HG03457 (cell line): ENCODE results near the gene ANK2.
A peak's percentile ranks its signal among the peaks of the same experiment; 100 is the strongest.
"Not testable (repeated sequence)": the region's sequence is repeated elsewhere in the genome, so short reads cannot be mapped to it uniquely, and the experiment has no call there.

Source experiments
- ATAC-seq: cut with Tn5 transposase; IDR thresholded peaks from one replicate; pipeline ENCODE4 v1.9.1; 2021; ENCODE audit warnings: moderate number of reproducible peaks; ENCODE audit not compliant: unreplicated experiment

Gene ANK2

DNA sequence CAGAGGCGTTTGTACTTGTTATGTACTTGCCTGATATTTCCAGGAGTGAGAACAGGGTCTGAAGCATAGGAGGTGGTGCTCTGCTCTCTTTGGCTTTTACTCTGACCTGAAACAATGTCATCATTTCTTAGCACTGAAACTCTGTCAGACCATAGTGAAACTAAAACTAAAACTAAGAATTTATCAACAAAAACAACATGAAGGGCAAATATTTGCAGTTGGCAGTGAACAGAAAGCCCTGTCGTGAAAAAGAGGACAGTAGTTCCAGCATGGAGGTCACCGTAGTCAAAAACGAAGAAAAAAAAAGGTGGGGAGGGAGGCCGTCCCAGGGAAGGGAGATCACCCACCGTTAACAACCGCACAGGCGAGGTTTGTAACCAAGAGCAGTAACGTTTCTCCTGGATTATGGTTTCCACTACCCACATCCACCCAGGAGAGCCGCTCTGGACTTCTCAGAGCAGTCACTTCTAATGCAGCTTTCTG lies 97.5 kb downstream of the ANK2 start:
- ATAC-seq, result peak; percentile 67

DNA sequence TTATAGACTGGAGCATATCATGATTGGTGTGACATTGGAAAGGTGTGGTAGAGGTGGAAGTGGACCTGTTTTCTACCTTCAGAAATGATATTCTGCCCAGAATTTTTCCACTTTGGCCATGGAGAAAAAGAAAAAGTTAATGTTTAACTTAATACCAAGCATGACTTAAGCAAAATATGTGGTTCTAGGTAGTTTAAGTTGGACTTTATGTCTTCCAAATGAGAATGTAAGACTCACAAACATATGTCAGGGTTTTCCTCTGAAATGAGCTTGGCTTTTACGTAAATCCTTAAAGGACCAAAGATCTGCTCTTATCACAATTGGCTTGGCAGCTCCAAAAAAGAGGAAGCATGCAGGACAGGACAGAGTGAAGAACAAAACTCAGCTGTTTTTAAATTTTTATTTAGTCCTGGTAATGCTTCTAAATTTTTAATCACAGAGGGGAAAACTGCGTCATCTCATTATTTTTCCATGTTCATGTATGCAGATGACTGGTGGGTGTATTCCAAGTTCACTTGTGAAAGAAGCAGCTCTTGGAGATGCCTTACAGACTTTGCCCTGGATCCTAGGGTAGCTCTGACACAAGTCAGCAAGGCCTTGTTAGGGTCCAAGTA lies 98.2 kb downstream of the ANK2 start:
- no peak for ATAC-seq

DNA sequence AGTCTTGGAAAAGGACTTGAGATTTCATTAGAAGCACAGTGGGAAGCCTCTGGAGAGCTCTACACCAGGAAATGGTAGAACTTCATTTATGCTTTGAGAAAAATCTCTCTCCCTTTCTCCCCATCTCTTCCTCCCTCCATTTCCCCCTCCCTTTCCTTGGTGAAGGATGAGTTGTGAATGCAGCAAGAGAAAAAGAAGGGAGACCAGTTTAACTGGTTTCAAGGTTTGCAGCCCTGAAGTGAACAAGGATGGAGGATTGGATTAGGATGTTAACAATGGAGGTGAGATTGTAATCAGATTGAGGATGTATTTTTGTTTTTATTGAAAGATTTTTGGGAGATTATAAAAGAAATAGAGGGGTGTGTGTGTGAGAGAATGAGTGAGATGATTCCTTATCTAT lies 99.5 kb downstream of the ANK2 start:
- ATAC-seq, result no peak

DNA sequence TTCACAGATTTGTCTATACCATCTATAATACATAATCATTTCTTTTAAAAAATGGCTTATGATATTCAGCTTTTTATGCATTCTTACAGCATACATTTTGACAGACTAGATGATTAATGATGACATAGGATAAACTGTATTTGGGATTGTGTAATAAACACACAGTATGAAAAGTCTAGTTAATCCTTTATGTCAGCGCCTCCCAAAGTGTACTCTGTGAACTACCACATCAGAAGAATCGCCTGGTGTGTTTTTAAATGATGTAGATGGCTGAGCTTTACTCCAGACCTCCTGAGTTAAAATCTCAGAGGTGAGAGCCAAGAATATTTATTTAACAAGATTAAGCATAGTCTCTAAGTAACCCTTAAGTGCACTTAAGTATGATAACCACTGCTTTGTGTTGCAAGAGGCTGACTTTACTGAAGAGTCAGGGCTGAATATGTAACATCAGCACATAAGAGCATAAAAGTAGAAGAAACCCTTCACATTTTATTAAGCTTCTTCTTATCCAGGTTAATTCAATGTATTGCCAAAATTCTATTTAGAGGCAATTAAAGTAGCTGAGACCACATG lies 104.2 kb downstream of the ANK2 start:
- ATAC-seq, result no peak

DNA sequence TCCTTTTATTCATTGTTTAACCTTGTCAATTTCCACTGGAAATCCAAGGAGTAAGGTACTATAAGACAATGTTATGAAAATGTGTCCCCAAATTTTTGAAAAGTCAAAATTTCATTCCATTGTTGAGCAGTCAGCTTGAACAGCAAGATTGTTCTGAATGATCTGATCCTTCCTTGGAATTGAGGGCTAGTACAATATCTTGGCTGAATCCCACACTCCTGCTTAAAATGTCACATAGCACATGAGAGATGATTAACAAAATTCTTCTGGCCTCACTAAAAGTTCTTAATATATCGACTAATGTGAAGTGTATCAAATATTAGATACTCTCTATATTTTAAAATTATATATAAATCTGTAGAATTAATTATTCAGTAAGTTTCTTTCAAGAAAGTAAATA lies 104.8 kb downstream of the ANK2 start:
- no peak for ATAC-seq

DNA sequence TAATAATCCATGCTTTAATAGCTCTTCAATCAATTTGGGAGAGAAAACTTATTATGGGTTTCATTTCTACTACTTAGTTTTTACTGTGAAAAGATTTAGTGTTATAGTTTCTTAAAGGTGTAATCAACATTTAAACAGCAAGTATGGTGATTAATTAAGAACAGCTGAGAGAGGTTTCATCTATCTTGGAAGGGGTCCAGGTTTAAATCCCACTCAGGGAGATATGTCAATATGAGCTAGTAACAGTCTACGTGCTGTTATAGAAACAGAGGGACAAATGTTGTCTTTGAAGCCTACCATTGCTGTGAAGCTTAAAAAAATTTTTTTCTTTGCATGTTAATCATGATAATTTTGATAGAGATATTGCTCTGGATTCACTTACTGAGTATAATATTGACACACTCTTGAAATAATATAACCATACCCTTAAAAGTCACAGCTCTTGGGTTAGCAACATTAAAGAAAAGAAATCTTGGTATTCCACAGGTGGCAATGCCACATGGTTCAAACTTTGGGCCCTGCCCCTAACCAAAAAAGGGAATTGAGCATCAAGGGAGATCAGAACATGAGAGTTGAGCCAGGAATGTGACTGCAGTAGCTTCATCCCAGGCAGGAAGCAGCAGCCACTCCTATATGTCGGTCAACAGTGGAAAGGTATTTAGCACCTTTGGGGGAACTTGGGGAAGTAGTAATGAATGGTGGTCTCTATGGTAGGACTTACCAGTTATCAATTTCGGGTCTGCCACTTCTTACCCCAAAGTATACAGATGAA lies 107.8 kb downstream of the ANK2 start:
- ATAC-seq, result no peak

DNA sequence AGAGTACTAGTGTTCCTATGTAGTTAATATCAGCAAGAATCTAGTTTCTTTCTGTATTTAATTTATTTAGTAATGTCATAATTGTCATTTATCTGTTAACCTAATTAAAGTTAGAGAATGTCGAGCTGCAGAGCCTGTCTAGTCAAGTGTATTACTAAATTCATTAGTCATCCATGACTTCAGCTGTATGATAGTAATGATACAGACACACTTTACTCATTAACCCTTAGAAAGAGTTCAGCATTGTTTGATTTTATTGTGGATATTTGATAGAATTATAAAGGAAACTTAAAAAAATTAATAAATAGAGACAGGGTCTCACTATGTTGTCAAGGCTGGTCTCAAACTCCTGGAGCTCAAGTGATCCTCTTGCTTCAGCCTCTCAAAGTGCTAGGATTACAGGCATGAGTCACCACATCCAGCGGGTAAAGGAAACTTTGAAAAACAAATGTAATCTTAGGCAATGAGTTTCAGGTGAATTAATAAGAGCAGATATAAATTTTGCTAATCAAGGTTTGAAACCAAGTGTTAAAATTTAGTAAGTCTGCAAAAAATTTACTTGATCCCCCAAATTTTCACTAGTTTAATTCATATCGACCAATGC lies 110.6 kb downstream of the ANK2 start:
- ATAC-seq, result no peak

DNA sequence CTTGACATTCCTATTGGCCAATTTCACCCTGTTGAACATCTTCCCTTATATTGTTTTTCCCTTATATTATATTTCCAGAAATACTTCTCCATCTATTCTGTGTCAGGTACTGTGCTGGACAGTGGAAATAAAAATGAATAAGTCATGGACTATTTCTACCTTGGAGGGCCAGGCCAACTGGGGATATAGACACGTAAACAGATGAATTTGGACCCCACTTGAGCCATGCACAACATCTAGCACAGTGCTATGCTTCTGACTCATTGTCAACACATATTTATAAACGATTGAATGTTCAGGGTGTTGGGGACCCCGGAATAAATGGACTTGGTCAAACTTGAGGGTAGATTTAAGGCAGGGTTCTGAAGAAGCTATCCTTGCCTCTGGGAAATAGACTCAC lies 111.1 kb downstream of the ANK2 start:
- no peak for ATAC-seq

DNA sequence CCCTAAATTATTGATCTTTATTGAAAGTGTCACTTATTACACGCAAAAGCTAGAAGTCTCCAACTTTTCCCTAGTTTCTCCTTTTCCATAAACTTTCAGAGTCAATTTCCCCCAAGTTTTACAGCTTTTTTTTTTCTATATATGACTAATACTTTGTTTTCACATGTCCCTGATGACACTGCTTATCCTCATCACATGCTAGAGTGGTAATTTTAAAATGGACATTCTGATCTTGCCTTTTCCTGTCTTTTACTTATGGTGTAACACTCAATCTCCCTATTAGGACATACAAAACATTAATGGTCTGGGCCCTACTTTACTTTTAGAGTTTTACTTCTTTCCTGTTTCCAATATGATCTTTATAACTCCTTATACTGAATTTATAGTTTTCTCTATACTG lies 112.6 kb downstream of the ANK2 start:
- ATAC-seq, result no peak

DNA sequence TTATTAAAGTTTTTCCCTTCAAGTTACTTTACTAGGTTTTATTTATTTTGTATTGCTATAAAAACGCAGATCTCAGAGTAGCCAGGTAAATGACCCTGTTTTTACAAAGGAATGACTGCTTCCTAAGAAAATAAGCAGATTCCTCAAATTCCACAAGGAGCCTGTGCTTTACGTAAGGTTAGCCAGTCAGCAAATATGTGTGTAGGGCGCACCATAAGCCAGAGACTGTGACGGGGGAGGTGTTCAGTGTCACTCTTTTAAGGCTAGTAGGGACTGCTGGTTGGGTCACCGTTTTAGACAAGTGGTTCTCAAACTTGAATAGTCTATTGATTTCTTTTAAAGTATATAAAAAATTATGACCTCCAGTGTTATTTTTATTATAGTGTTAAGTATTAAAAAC lies 119.9 kb downstream of the ANK2 start:
- no peak for ATAC-seq

DNA sequence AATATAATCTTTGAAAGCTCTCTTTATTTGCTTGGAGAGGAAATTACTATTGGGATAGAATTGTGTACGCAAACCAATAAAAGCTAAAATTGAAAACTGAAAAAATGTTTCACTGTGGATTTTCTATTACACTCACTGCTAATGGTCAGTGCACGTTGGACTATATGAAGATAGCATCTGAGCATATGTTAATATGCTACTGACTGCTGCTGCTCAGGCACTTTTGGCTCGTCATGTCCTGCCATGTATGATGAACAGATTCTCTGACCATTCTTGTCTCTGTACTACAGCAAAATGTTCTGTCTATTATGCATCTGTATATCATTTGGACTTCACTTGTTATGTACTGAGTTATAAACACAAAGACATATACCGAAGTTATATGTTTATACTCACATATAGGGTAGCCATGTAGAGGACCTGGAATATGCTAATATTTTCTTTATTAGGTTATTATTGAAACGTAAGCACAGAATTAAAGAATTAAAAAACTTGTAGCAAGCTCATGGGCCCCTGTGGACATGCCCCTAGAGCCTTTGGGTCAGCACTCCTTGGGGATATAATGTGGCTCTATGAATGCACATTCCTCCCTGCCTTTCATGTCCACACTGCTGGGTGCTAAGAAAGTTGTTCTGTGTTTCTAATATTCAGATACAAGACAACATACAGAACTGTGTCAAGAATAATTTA lies 120.8 kb downstream of the ANK2 start:
- ATAC-seq, result no peak

DNA sequence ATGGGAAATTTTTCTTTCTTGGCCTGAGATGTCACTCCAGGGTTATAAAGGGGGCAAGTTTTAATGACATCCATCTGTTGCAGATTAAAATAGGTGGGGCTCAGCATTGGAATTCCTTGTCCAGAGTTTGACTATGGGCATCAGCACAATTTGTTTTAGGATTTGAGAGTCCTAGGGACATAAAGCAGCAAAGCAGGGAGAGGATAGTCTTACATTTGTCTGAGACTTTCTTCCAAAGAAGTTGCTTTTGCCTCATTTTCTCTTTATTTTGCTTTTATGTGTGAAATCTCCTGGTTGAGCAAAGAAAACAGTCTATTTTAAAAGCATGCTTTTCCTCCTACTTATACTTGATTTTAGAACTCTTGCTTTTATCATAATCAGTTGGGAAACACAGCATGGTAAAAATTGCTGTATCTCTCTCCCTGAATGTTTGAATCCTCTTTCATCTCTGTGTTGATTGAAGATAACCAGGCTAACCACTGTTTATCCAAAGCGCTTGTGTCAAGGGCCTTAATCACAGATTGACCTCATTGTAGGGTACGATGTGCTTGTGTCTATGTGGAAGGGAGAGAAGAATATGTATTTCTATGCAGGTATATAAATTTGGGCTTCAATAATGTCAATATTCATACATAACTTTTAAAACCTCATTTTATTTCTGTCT lies 121.5 kb downstream of the ANK2 start:
- ATAC-seq, result no peak

DNA sequence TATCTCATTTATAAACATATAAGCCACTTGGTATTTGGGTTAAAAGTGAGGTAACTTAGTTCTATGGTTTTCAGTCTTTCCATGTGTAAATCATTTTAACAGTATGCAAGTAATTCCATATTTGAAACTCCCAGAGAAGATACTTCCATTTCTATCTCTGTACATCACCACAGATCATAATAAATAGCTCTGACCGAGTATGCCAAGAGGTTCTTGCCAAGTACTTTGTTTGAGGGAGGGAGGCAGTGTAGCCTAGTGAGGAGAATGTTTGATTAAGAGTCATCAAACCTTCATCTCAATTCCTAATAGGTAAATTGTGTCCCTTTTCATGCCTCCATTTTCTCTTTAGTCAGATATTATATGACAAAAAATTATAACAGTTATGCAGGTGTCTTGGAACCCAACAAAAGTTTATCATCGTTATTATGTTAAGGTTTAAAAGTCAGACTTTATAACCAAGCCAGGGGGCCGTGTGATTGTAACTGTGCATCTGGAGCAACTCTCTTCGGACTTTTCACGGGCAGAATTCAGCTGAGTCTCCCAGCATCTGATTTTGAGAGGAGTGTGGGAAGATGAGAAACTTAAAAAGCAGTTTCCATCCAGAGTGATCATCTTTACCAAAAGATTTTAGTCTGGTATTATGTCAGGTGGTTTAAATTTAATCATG lies 123.8 kb downstream of the ANK2 start:
- ATAC-seq, result no peak

DNA sequence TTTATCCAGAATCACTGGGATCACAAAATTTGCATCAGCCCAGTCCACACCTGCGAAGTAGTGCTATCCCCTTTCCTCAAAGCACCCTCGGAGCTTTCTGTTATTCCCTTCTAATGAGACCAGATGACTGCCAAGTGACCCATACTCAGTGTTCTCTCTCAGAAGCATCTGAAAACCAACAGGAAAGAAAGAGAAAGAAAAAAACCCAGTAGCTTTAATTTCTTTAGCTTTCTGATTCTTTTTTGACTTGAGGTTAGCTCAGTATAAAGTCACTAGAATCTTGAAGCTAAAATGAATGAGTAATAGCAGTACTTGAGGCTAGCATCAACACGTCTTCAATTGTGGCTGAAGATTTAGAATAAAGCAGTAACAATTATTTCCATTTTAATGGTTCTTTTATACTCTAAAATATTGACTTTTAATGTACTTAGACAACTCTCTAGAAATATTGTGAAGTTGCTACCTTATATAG lies 124.4 kb downstream of the ANK2 start:
- ATAC-seq, result no peak

DNA sequence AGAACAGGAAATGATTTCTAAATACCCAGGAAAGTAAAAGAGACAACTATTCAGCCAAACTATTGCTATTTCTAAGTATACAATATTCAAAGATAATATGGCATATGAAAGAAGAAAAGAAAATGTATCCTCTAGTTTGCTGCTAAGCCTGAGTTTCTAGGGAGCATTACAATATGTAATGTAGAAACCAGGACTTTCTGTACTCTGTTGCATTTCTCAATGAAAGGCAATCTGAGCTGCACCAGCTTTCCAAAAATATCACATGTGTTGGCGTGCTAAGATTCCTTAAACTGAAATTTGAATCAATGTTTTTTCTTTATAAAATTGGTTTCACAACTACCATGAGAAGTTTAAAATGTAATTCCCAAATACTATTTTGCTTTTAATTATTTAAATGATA lies 129.6 kb downstream of the ANK2 start:
- no peak for ATAC-seq

DNA sequence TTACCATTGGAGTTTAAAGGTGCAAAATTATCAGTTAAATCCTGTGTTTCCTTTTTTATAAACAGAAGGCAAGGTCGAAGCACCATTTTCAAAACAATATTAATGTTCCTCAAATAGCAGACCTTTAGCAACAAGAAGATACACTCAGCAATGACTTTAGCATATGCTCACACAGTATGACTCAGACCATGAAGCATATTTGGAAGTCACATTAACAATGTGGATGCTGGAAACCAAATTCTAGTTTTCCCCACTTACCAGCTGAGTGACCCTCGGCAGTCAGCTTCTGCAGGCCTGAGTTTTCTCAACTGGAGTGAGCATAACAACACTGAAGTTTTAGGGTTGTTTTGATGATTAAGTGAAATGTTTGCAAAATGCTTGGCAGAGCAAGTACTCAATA lies 130.5 kb downstream of the ANK2 start:
- no peak for ATAC-seq

DNA sequence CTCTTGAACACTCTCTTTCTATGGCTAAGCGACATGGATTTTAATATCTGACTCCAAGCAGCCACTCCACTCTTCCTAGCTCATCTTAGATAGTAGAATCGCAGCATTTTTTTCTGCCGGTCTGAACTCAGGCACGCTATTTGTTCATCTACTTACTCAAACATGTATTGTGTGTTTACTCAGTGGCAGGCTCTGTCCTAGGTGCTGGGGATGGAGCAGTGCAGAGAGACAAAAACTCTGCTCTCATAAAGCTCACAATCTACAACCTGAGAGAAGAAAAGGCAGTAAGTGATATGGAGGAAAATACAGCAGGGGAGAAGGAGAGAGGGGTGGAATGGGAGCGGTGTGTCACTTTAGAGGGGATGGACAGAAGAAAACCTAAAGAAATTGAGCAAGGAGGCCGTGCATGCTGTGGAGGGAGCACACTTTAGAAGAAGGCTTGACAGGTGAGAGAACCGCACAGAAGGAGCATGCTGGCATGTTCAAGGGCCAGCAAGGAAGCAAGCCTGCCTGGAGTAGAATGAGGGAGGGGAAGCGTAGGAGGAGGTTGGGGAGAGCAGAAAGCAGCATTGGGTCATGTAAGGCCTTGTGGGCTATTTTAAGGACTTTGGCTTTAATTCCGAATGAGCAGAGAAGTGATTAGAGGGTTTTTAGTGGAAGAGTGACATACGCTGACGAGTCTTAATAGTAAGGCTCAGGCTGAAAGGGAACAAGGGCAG lies 132.0 kb downstream of the ANK2 start:
- no peak for ATAC-seq

DNA sequence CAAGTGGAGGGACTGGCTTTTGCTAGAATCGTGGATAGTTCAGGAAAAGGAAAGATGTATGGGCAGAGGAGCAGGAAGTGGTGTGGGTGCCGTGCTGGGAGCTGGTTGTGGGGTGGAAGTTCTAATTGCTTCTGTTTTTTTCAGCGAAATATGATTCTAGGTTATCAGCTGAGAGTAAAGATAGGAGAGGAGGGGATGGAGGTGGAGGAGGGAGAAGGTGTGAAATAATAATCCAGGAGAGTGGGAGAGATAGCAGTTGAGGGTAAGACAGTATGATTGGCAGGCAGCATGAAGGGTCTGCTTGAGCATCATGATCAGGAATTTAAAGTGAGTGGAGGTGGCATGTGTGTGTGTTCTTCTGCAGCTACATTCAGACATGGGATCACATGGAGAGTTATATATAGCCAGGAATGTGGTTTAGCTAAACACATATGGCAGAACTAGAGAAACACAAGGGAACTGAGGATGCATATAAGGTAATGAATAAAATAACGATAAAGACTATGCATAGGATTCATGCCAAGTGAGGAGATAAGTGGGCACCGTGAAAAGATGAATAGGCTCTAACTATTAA lies 133.7 kb downstream of the ANK2 start:
- ATAC-seq, result no peak

DNA sequence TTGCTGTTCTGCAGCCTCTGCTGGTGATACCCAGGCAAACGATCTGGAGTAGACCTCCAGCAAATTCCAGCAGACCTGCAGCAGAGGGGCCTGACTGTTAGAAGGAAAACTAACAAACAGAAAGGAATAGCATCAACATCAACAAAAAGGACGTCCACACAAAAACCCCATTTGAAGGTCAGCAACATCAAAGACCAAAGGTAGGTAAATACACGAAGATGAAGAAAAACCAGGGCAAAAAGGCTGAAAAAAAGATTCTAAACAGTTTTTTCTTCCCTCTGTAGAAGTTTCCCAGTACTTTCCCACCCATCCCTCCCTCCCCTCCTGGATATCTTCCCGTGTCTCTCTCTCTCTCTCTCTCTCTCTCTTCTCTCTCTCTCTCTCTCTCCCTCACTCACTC lies 136.8 kb downstream of the ANK2 start:
- ATAC-seq, result not testable (repeated sequence)
